Embryonic facial prominence (tissue), 1 donor: ENCODE measurements around the gene TRIP11.

ENCODE experiments used
- DNase-seq: peaks from one replicate; pipeline ENCODE4 v3.0.0-alpha.2; 2016; ENCODE audit errors: extremely low spot score

Gene TRIP11

DNA sequence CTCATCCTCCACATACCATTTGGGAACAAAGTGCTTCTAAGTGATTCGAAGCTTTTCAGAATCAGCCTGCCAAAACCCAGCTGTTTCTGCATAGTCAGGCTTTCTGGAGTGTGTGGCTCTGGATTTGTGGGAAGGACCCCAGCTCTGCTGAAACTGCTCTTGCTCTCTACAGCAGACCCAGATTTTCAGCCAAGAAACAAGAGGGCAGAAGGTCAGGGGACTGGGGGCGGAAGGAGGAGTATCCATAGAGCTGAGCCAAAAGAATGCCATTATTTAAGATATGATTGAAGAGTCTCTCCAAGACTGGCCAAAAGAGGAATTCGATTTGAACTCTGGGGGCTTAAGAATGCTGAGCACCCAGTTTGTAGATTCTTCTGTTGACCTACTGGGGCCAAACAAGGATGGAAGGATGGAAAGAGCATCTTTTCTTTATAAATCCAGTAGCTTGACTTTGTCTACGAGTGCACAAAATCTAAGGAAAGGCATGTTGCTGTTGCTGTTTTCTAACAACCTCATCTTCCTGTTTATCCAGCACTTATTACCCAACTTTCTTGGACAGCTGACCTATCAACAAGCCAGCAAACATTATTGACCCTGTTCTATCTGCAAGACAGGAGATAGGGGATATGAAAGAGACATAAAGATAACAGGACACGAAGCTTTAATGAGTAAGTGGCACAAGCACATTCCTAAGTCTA lies 121.5 kb downstream of the TRIP11 start:
- DNase-seq: no peak
